Measurements from ENCODE around the gene SLC22A14.
A peak's percentile ranks its signal among the peaks of the same experiment; 100 is the strongest.
"Not testable (repeated sequence)": the region's sequence is repeated elsewhere in the genome, so short reads cannot be mapped to it uniquely, and the experiment has no call there.

SLC22A14 gene

GRCh38 chr3:38281895-38282686 lies at the start of gene SLC22A14:
Gene SLC22A14 (plus strand): TSS chr3:38282294. CDS start chr3:38306027, 23,733 bp downstream.
- Histone ChIP-seq H3K9me3 (ENCODE audit: control insufficient read depth, insufficient read depth, low read length) (no peaks in the 10 kb centered on the region), H3K4me3 (ENCODE audit: low read length) (no peak within 1 kb of the TSS), H3K4me1 (ENCODE audit: control insufficient read depth, insufficient read depth, low read length) (no peaks in the 10 kb centered on the region), H3K27ac (ENCODE audit: low read length) (no peak within 1 kb of the TSS), H3K27me3 (ENCODE audit: control insufficient read depth, insufficient read depth, low read length) (no peaks in the 10 kb centered on the region), H3K36me3 (ENCODE audit: control insufficient read depth, insufficient read depth, low read length) (no peaks in the 10 kb centered on the region)
- WGBS (ENCODE audit: insufficient coverage, insufficient read length), result no CpG with 5 or more reads among the region's 14 CpGs
- peak; percentile 13 for DNase-seq (ENCODE audit: low read depth, low spot score)

DNA sequence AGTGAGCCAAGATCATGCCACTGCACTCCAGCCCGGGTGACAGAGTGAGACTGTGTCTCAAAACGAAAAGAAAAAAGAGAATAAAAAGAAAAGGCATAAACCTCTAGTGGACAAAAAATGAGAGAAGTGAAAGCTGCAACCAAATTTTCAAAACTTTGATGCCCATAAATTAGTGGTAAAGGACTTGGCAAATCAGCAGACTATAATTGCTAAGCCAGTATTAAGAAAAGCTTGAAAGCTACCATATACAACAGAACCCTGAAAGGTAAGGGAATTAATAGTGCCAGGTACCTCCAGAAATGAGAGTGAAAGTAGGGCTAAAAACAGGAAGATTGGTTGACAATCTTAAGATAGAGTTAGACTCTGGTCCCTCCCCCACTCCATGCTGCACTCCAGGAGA lies 49.4 kb upstream of the SLC22A14 start:
- no CpG with 5 or more reads among the region's 2 CpGs for WGBS (ENCODE audit: insufficient coverage, insufficient read length)
- no peaks in the 10 kb centered on the region for H3K27me3 ChIP-seq (ENCODE audit: control insufficient read depth, insufficient read depth, low read length)
- H3K4me3 ChIP-seq (ENCODE audit: low read length), result no peak overlapping the region
- no peaks in the 10 kb centered on the region for H3K4me1 ChIP-seq (ENCODE audit: control insufficient read depth, insufficient read depth, low read length)
- no peaks in the 10 kb centered on the region for H3K9me3 ChIP-seq (ENCODE audit: control insufficient read depth, insufficient read depth, low read length)
- no peak for DNase-seq (ENCODE audit: low read depth, low spot score)
- no peaks in the 10 kb centered on the region; the same call in 1 of the 2 replicates for H3K36me3 ChIP-seq (ENCODE audit: control insufficient read depth, insufficient read depth, low read length)
- H3K27ac ChIP-seq (ENCODE audit: low read length), result no peak overlapping the region

GRCh38 chr3:38235466-38235865 lies 46.6 kb upstream of the SLC22A14 start:
- H3K9me3 ChIP-seq (ENCODE audit: control insufficient read depth, insufficient read depth, low read length), result no peaks in the 10 kb centered on the region
- H3K4me3 ChIP-seq (ENCODE audit: low read length), result no peak overlapping the region
- H3K36me3 ChIP-seq (ENCODE audit: control insufficient read depth, insufficient read depth, low read length), result no peaks in the 10 kb centered on the region
- H3K4me1 ChIP-seq (ENCODE audit: control insufficient read depth, insufficient read depth, low read length), result no peaks in the 10 kb centered on the region
- H3K27ac ChIP-seq (ENCODE audit: low read length), result no peak overlapping the region
- no peak for DNase-seq (ENCODE audit: low read depth, low spot score)
- no peaks in the 10 kb centered on the region for H3K27me3 ChIP-seq (ENCODE audit: control insufficient read depth, insufficient read depth, low read length)

DNA sequence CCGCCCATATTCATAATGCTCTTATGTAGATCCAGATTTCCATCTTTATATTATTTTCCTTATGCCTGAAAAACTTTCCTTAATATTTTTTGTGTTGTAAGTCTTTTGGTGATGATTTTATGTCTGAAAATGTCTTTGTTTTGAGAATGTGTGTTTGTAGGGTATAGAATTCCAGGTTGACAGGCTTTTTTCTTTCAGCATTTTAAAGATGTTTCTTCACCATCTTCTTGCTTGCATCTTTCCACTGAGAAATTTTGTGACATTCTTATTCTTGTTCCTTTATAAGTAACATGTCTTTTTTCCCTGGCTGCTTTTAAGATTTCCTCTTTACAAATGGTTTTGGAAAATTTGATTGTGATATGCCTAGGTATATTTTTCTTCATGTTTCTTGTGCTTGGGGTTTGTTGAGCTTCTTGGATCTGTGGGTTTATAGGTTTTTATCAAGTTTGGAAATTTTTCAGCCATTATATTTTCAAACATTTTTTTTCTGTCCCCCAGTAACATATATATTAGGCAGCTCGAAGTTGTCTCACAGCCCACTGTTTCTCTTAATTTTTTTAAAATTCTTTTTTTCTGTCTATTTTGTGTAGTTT lies 43.6 kb upstream of the SLC22A14 start:
- no CpG with 5 or more reads among the region's 2 CpGs for WGBS (ENCODE audit: insufficient coverage, insufficient read length)
- H3K4me1 ChIP-seq (ENCODE audit: control insufficient read depth, insufficient read depth, low read length), result no peaks in the 10 kb centered on the region
- H3K9me3 ChIP-seq (ENCODE audit: control insufficient read depth, insufficient read depth, low read length), result no peaks in the 10 kb centered on the region
- H3K36me3 ChIP-seq (ENCODE audit: control insufficient read depth, insufficient read depth, low read length), result no peaks in the 10 kb centered on the region
- no peaks in the 10 kb centered on the region for H3K27me3 ChIP-seq (ENCODE audit: control insufficient read depth, insufficient read depth, low read length)
- H3K27ac ChIP-seq (ENCODE audit: low read length), result no peak overlapping the region
- H3K4me3 ChIP-seq (ENCODE audit: low read length), result no peak overlapping the region
- no peak for DNase-seq (ENCODE audit: low read depth, low spot score)

DNA sequence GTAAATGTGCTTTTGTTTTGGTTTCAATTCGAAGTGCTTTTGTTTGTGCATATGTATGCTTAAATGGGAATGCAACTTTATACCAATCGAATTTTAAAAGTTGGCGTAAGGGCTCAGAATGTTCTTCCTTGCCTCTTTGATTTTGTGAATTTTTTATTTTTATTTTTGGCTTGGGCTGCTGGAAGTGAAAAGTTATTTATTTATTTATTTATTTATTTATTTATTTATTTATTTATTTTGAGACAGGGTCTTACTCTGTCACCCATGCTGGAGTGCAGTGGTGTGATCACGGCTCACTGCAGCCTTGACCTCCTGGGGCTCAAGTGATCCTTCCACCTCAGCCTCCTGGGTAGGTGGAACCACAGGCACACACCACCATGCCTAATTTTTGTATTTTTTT lies 39.3 kb upstream of the SLC22A14 start:
- H3K27me3 ChIP-seq (ENCODE audit: control insufficient read depth, insufficient read depth, low read length); H3K4me1 ChIP-seq (ENCODE audit: control insufficient read depth, insufficient read depth, low read length); H3K4me3 ChIP-seq (ENCODE audit: low read length); H3K27ac ChIP-seq (ENCODE audit: low read length); H3K9me3 ChIP-seq (ENCODE audit: control insufficient read depth, insufficient read depth, low read length); H3K36me3 ChIP-seq (ENCODE audit: control insufficient read depth, insufficient read depth, low read length); DNase-seq (ENCODE audit: low read depth, low spot score): not testable (repeated sequence)
- no CpG with 5 or more reads among the region's 4 CpGs for WGBS (ENCODE audit: insufficient coverage, insufficient read length)

DNA sequence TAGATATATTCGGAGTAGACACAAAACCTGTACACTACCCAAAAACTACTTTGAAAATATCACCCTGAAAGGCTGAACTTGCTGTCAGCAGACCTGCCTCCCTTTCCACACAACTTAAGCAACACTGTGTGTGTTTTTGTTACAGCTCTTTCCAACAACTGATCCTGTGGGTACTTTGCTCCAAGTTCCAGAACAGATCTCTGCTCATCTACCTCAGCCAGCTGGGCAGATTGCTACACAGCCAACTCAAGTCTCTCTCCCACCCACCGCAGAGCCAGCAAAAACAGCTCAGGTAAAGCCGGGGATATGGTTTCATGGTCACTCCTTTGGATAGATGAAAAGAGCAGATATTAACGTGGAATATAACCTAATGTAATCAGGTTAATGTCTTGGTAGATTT lies 36.2 kb upstream of the SLC22A14 start:
- Histone ChIP-seq H3K27me3 (ENCODE audit: control insufficient read depth, insufficient read depth, low read length) (no peaks in the 10 kb centered on the region), H3K9me3 (ENCODE audit: control insufficient read depth, insufficient read depth, low read length) (no peaks in the 10 kb centered on the region), H3K4me1 (ENCODE audit: control insufficient read depth, insufficient read depth, low read length) (no peaks in the 10 kb centered on the region), H3K36me3 (ENCODE audit: control insufficient read depth, insufficient read depth, low read length) (peaks cover 2% of the 10 kb centered on the region; the same call in 1 of the 2 replicates), H3K4me3 (ENCODE audit: low read length) (no peak overlapping the region), H3K27ac (ENCODE audit: low read length) (no peak overlapping the region)
- WGBS (ENCODE audit: insufficient coverage, insufficient read length), result no CpG with 5 or more reads among the region's 4 CpGs
- no peak for DNase-seq (ENCODE audit: low read depth, low spot score)

GRCh38 chr3:38247366-38248035 lies 34.6 kb upstream of the SLC22A14 start:
- no peak overlapping the region for H3K4me3 ChIP-seq (ENCODE audit: low read length)
- H3K9me3 ChIP-seq (ENCODE audit: control insufficient read depth, insufficient read depth, low read length), result no peaks in the 10 kb centered on the region
- peaks cover 4% of the 10 kb centered on the region; the same call in 1 of the 2 replicates for H3K36me3 ChIP-seq (ENCODE audit: control insufficient read depth, insufficient read depth, low read length)
- no peaks in the 10 kb centered on the region for H3K4me1 ChIP-seq (ENCODE audit: control insufficient read depth, insufficient read depth, low read length)
- DNase-seq (ENCODE audit: low read depth, low spot score), result no peak
- H3K27ac ChIP-seq (ENCODE audit: low read length), result no peak overlapping the region
- H3K27me3 ChIP-seq (ENCODE audit: control insufficient read depth, insufficient read depth, low read length), result 0 out of 2 replicates have a peak, but pooled peaks cover 1% of the 10 kb centered on the region

DNA sequence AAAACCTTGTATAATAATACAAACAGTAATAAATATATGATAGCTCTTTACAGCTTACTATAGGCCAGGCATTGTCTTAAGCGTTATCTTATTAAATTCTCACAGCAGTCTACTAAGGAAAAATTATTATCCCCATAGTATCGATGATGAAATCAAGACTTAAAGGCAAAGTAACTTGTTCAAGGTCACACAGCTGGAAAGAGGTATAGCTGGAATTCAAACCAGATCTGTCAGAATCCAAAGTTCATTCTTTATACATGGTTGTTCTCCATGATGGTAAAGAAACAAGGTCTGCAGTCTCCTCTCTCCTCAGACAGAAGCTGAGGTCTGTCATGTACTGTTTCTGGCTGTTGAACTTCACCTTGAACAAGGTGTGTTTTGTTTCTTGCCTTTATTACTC lies 31.9 kb upstream of the SLC22A14 start:
- WGBS (ENCODE audit: insufficient coverage, insufficient read length), result no CpG with 5 or more reads among the region's 2 CpGs
- no peak for DNase-seq (ENCODE audit: low read depth, low spot score)
- Histone ChIP-seq H3K4me1 (ENCODE audit: control insufficient read depth, insufficient read depth, low read length) (no peaks in the 10 kb centered on the region), H3K27ac (ENCODE audit: low read length) (no peak overlapping the region), H3K36me3 (ENCODE audit: control insufficient read depth, insufficient read depth, low read length) (peaks cover 11% of the 10 kb centered on the region; the same call in 1 of the 2 replicates), H3K9me3 (ENCODE audit: control insufficient read depth, insufficient read depth, low read length) (no peaks in the 10 kb centered on the region), H3K4me3 (ENCODE audit: low read length) (no peak overlapping the region), H3K27me3 (ENCODE audit: control insufficient read depth, insufficient read depth, low read length) (0 out of 2 replicates have a peak, but pooled peaks cover 1% of the 10 kb centered on the region)

DNA sequence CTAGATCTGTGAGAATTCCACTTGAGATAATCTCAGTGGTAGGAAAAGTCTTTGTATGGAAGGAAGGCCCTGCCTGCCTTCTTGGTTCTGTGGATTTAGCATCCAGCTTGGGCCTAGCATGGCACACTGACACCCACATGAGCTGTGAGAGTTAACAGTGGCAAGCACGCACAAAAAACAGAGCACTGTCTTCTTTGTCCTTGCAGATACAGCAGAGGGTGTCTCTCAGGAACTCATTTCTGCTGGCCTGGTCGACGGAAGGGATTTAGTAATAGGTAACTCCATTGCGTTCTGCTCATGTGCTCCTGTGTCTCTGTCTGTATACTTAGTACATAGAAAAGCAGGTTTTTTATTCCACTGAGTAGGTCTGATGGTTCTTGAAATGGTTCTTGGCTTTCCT lies 30.9 kb upstream of the SLC22A14 start:
- no peak for DNase-seq (ENCODE audit: low read depth, low spot score)
- Histone ChIP-seq H3K27ac (ENCODE audit: low read length) (no peak overlapping the region), H3K9me3 (ENCODE audit: control insufficient read depth, insufficient read depth, low read length) (no peaks in the 10 kb centered on the region), H3K4me3 (ENCODE audit: low read length) (no peak overlapping the region), H3K27me3 (ENCODE audit: control insufficient read depth, insufficient read depth, low read length) (0 out of 2 replicates have a peak, but pooled peaks cover 1% of the 10 kb centered on the region), H3K36me3 (ENCODE audit: control insufficient read depth, insufficient read depth, low read length) (peaks cover 11% of the 10 kb centered on the region; the same call in 1 of the 2 replicates), H3K4me1 (ENCODE audit: control insufficient read depth, insufficient read depth, low read length) (no peaks in the 10 kb centered on the region)
- WGBS (ENCODE audit: insufficient coverage, insufficient read length), result no CpG with 5 or more reads among the region's 4 CpGs

- no peak for DNase-seq (ENCODE audit: low read depth, low spot score)
- no peak overlapping the region for H3K27ac ChIP-seq (ENCODE audit: low read length)
- H3K27me3 ChIP-seq (ENCODE audit: control insufficient read depth, insufficient read depth, low read length), result 0 out of 2 replicates have a peak, but pooled peaks cover 1% of the 10 kb centered on the region
- no CpG with 5 or more reads among the region's 4 CpGs for WGBS (ENCODE audit: insufficient coverage, insufficient read length)
- H3K4me1 ChIP-seq (ENCODE audit: control insufficient read depth, insufficient read depth, low read length), result no peaks in the 10 kb centered on the region
- no peaks in the 10 kb centered on the region for H3K9me3 ChIP-seq (ENCODE audit: control insufficient read depth, insufficient read depth, low read length)
- H3K4me3 ChIP-seq (ENCODE audit: low read length), result no peak overlapping the region
- H3K36me3 ChIP-seq (ENCODE audit: control insufficient read depth, insufficient read depth, low read length), result peaks cover 11% of the 10 kb centered on the region; the same call in 1 of the 2 replicates
Measured at GRCh38 chr3:38253704-38254103, 28.4 kb upstream of the SLC22A14 start.
